Smooth muscle cell (in vitro differentiated cells): Measurements from ENCODE around the gene RARRES1. TPM values are rescaled to one million over a fixed set of nuclear protein-coding genes. Genes with fewer than 3 reads are reported as not detected.

Experiments used
- DNase-seq: peaks from one replicate; lab custom pipeline; 2025; ENCODE audit not compliant: unreplicated experiment; lab: John Stamatoyannopoulos, UW
- H2AFZ ChIP-seq: fragments of 200-600 bp; sonication (generic); 2 replicates; pipeline ENCODE4 v1.6.0; 2016; ENCODE audit warnings: antibody characterized with exemption, low read depth, mild to moderate bottlenecking
- H3F3A ChIP-seq: fragments of 200-600 bp; sonication (generic); 2 replicates; pipeline ENCODE4 v1.6.0; 2017; ENCODE audit warnings: antibody characterized with exemption, low read depth
- H3K27ac ChIP-seq: fragments of 200-600 bp; sonication (generic); 2 replicates; pipeline ENCODE4 v1.5.1; 2016; ENCODE audit warnings: low read depth, mild to moderate bottlenecking
- H3K27me3 ChIP-seq: fragments of 200-600 bp; sonication (generic); 2 replicates; pipeline ENCODE4 v1.6.1; 2016; ENCODE audit warnings: low read depth, mild to moderate bottlenecking
- H3K36me3 ChIP-seq: fragments of 200-600 bp; sonication (generic); 2 replicates; pipeline ENCODE4 v1.5.1; 2016; ENCODE audit warnings: low read depth
- H3K4me1 ChIP-seq: fragments of 200-600 bp; sonication (generic); 2 replicates; pipeline ENCODE4 v1.5.1; 2016; ENCODE audit warnings: low read depth
- H3K4me2 ChIP-seq: fragments of 200-600 bp; sonication (generic); 2 replicates; pipeline ENCODE4 v1.6.0; 2016; ENCODE audit warnings: mild to moderate bottlenecking
- H3K4me3 ChIP-seq: fragments of 200-600 bp; sonication (generic); 2 replicates; pipeline ENCODE4 v1.5.1; 2016; ENCODE audit warnings: mild to moderate bottlenecking
- H3K79me2 ChIP-seq: fragments of 200-600 bp; sonication (generic); 2 replicates; pipeline ENCODE4 v1.6.0; 2016; ENCODE audit warnings: low read depth, mild to moderate bottlenecking
- H3K9ac ChIP-seq: fragments of 200-600 bp; sonication (generic); 2 replicates; pipeline ENCODE4 v1.6.0; 2016; ENCODE audit warnings: low read depth
- H3K9me3 ChIP-seq: fragments of 200-600 bp; sonication (generic); replicated peaks from 2 replicates; pipeline ENCODE4 v1.5.1; 2016; ENCODE audit warnings: low read depth
- H4K20me1 ChIP-seq: fragments of 200-600 bp; sonication (generic); 2 replicates; pipeline ENCODE4 v1.6.0; 2016; ENCODE audit warnings: low read depth
- CTCF ChIP-seq: fragments of 200-600 bp; sonication (generic); IDR thresholded peaks from 2 replicates; pipeline ENCODE4 v1.5.1; 2017; ENCODE audit warnings: borderline replicate concordance, mild to moderate bottlenecking, antibody characterized with exemption; ENCODE audit not compliant: insufficient read depth, poor library complexity, severe bottlenecking
- WGBS: methylation state at CpG from one replicate; pipeline ENCODE4 v1.1.7; 2016; ENCODE audit warnings: low lambda C conversion rate; 5-methylcytosine and 5-hydroxymethylcytosine counted together
- polyA plus RNA-seq: library from polyadenylated mRNA; unstranded; fragments of >200 nt; fragmentation: Nextera tagmentation; extraction: Ambion mirVana; gene quantifications from 2 replicates; pipeline ENCODE4 v1.2.1, GENCODE V29; 2016
- total RNA-seq: library from RNA; depleted of rRNA; stranded (reverse); fragments of >200 nt; gene quantifications from 2 replicates; pipeline ENCODE4 v1.2.3, GENCODE V29; 2014

Gene RARRES1
- total and polyA plus RNA-seq, 2 experiments from 2014 or later = 6.6 to 15.3 TPM

GRCh38 chr3:158702815-158703481, 29.3 kb downstream of the RARRES1 start:
- Histone ChIP-seq H3K27ac (peak overlapping the region; percentile 80), H3K4me2 (peak overlapping the region; percentile 70), H3K9ac (no peak overlapping the region), H3F3A (no peaks in the 10 kb centered on the region), H3K4me3 (no peak overlapping the region), H3K27me3 (no peaks in the 10 kb centered on the region), H2AFZ (no peak overlapping the region), H3K9me3 (no peaks in the 10 kb centered on the region), H3K79me2 (no peaks in the 10 kb centered on the region), H4K20me1 (no peaks in the 10 kb centered on the region), H3K36me3 (no peaks in the 10 kb centered on the region), H3K4me1 (no peaks in the 10 kb centered on the region)
- WGBS = 36% methylated on average over 4 of the region's 4 CpGs
- no peak for DNase-seq
- no peak for TF ChIP-seq CTCF

GRCh38 chr3:158701420-158702065, 30.7 kb downstream of the RARRES1 start:
- DNase-seq = no peak
- 58% methylated on average over 4 of the region's 4 CpGs for WGBS
- Histone ChIP-seq H3K27ac (peak overlapping the region; percentile 38), H3K36me3 (no peaks in the 10 kb centered on the region), H4K20me1 (no peaks in the 10 kb centered on the region), H3K79me2 (no peaks in the 10 kb centered on the region), H3K4me1 (no peaks in the 10 kb centered on the region), H3K4me2 (no peak overlapping the region), H3F3A (no peaks in the 10 kb centered on the region), H3K9me3 (no peaks in the 10 kb centered on the region), H3K27me3 (no peaks in the 10 kb centered on the region), H2AFZ (no peak overlapping the region), H3K9ac (no peak overlapping the region), H3K4me3 (no peak overlapping the region)
- no peak for TF ChIP-seq CTCF

GRCh38 chr3:158700559-158700958, 31.7 kb downstream of the RARRES1 start:
- Histone ChIP-seq H3K9ac (no peak overlapping the region), H3K4me1 (no peaks in the 10 kb centered on the region), H2AFZ (no peak overlapping the region), H3K27me3 (no peaks in the 10 kb centered on the region), H3F3A (no peaks in the 10 kb centered on the region), H3K9me3 (no peaks in the 10 kb centered on the region), H3K79me2 (no peaks in the 10 kb centered on the region), H3K36me3 (no peaks in the 10 kb centered on the region), H3K4me2 (no peak overlapping the region), H3K4me3 (no peak overlapping the region), H3K27ac (no peak overlapping the region), H4K20me1 (no peaks in the 10 kb centered on the region)
- DNase-seq = no peak
- TF ChIP-seq CTCF = no peak

GRCh38 chr3:158696618-158697017, 35.6 kb downstream of the RARRES1 start:
- no peak for DNase-seq

More at GRCh38 chr3:158696618-158697017, 35.6 kb downstream of the RARRES1 start:
- H3K4me3 ChIP-seq = no peak overlapping the region
- no peaks in the 10 kb centered on the region for H3K9me3 ChIP-seq
- H3K27ac ChIP-seq = no peak overlapping the region
- peaks cover 8% of the 10 kb centered on the region for H3K36me3 ChIP-seq
- no peak for TF ChIP-seq CTCF
- H3K4me2 ChIP-seq = no peak overlapping the region
- no peaks in the 10 kb centered on the region for H3F3A ChIP-seq
- H3K9ac ChIP-seq = no peak overlapping the region
- no peak overlapping the region for H2AFZ ChIP-seq
- H4K20me1 ChIP-seq = no peaks in the 10 kb centered on the region
- no peaks in the 10 kb centered on the region for H3K79me2 ChIP-seq
- no peaks in the 10 kb centered on the region for H3K4me1 ChIP-seq
- no peaks in the 10 kb centered on the region for H3K27me3 ChIP-seq
- WGBS = 69% methylated on average over 2 of the region's 2 CpGs
